Mesothelial cell of epicardium (in vitro differentiated cells): ENCODE measurements around the gene CCDC14. TPM values are rescaled to one million over a fixed set of nuclear protein-coding genes. Genes with fewer than 3 reads are reported as not detected.

Experiments
- DNase-seq, 2 experiments: peaks; one replicate each; pipeline ENCODE4 v3.0.0; 2021; ENCODE audit warnings: low spot score in 2 of 2; ENCODE audit not compliant: unreplicated experiment in 2 of 2
- H3K27ac Mint-ChIP-seq: 2 replicates; pipeline ENCODE4 v1.8.0; 2021; ENCODE audit warnings: mixed read lengths
- H3K27me3 Mint-ChIP-seq: 2 replicates; pipeline ENCODE4 v1.8.0; 2021; ENCODE audit warnings: low read depth, mixed read lengths
- H3K36me3 Mint-ChIP-seq: 2 replicates; pipeline ENCODE4 v1.8.0; 2021; ENCODE audit warnings: mixed read lengths
- H3K4me1 Mint-ChIP-seq: 2 replicates; pipeline ENCODE4 v1.8.0; 2021; ENCODE audit warnings: mixed read lengths
- H3K4me3 Mint-ChIP-seq: 2 replicates; pipeline ENCODE4 v1.8.0; 2021; ENCODE audit warnings: mild to moderate bottlenecking, moderate library complexity, mixed read lengths
- H3K9me3 Mint-ChIP-seq: 2 replicates; pipeline ENCODE4 v1.8.0; 2021; ENCODE audit warnings: mixed read lengths
- CTCF ChIP-seq: fragments of 200-600 bp; sonication (generic); IDR thresholded peaks from one replicate; pipeline ENCODE4 v1.5.0; 2021; ENCODE audit warnings: antibody characterized with exemption; ENCODE audit not compliant: unreplicated experiment
- total RNA-seq: library from RNA; stranded (reverse); gene quantifications from 3 replicates; pipeline ENCODE4 v1.2.1, GENCODE V29; 2021

CCDC14 gene
- total RNA-seq, 1 donor from 2014 or later, result 123 TPM

- H3K27ac Mint-ChIP-seq, result no peak overlapping the region
- H3K4me1 Mint-ChIP-seq, result no peaks in the 10 kb centered on the region
- DNase-seq, result no peak
- H3K4me3 Mint-ChIP-seq, result no peak overlapping the region
- H3K9me3 Mint-ChIP-seq, result peaks cover 5% of the 10 kb centered on the region
- H3K27me3 Mint-ChIP-seq, result peaks cover 11% of the 10 kb centered on the region
- no peak for TF ChIP-seq CTCF
- H3K36me3 Mint-ChIP-seq, result no peaks in the 10 kb centered on the region
Observed at GRCh38 chr3:123876858-123877257, 84.2 kb downstream of the CCDC14 start.

DNA sequence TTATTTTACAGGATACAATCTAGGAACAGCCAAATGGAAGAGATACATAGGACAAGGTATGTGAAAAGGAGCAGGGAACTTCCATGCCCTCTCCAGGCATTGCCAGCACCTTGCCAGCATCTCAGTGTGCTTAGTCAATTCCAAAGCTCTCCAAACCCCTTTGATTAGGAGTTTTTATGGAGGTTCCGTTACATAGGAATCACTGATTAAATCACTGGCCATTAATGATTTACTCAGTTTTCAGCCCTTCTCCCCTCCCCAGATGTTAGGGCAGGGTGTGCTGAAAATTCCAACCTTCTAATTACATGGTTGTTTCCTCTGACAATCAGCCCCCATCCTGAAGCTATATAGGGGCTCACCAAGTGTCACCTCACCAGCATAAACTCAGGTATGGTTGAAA, 88.4 kb downstream of the CCDC14 start:
- no peak for DNase-seq
- Mint-ChIP-seq H3K4me1 (no peaks in the 10 kb centered on the region), H3K36me3 (no peaks in the 10 kb centered on the region), H3K9me3 (peaks cover 5% of the 10 kb centered on the region), H3K27me3 (no peaks in the 10 kb centered on the region), H3K4me3 (no peak overlapping the region), H3K27ac (no peak overlapping the region)
- TF ChIP-seq CTCF, result no peak

DNA sequence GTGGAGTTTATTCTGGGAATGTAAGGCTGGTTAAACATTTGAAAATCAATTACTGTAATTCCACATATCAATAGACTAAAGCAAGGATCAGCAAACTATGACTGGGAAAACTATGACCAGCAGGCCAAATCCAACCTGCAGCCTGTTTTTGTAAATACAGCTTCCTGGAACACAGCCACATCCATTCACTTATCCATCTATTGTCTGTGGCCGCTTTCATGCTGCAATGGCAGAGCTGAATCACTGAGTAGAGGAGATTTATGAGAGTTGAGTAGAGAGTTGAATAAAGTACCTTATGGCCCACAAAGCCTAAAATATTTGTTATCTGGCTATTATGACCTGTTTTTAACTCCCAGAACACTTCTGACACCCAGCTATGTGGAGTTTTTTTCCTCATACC, 89.1 kb downstream of the CCDC14 start:
- no peaks in the 10 kb centered on the region for H3K27me3 Mint-ChIP-seq
- no peak for TF ChIP-seq CTCF
- H3K4me3 Mint-ChIP-seq, result no peak overlapping the region
- H3K9me3 Mint-ChIP-seq, result peaks cover 5% of the 10 kb centered on the region
- H3K27ac Mint-ChIP-seq, result no peak overlapping the region
- no peaks in the 10 kb centered on the region for H3K4me1 Mint-ChIP-seq
- no peaks in the 10 kb centered on the region for H3K36me3 Mint-ChIP-seq
- no peak for DNase-seq

GRCh38 chr3:123870033-123870432, 91.0 kb downstream of the CCDC14 start:
- no peaks in the 10 kb centered on the region for H3K36me3 Mint-ChIP-seq
- H3K4me3 Mint-ChIP-seq, result no peak overlapping the region
- no peak for DNase-seq
- H3K9me3 Mint-ChIP-seq, result peaks cover 5% of the 10 kb centered on the region
- TF ChIP-seq CTCF, result no peak
- H3K27ac Mint-ChIP-seq, result no peak overlapping the region
- H3K4me1 Mint-ChIP-seq, result no peaks in the 10 kb centered on the region
- no peaks in the 10 kb centered on the region for H3K27me3 Mint-ChIP-seq

- Mint-ChIP-seq H3K4me3 (no peak overlapping the region), H3K36me3 (no peaks in the 10 kb centered on the region), H3K27me3 (no peaks in the 10 kb centered on the region), H3K27ac (no peak overlapping the region), H3K4me1 (no peaks in the 10 kb centered on the region), H3K9me3 (peaks cover 4% of the 10 kb centered on the region)
- no peak for DNase-seq
- no peak for TF ChIP-seq CTCF
Observed at GRCh38 chr3:123869165-123869564, 91.9 kb downstream of the CCDC14 start.

DNA sequence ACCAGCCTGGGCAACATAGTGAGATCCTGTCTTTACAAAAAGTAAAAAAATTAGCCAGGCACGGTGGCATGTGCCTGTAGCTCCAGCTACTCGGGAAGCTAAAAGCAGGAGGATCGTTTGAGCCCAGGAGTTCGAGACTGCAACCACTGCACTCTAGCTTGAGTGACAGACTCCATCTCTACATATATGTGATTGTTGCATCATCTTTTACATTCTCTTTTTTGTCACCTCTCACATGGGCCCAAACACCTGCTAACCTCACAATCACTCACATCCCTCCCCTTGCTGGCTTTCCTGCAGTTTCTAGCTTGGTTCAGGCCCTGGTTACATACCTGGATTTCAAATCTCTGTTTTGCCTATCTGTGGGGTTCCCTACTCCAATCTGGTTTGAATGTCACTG, 96.3 kb downstream of the CCDC14 start:
- H3K9me3 Mint-ChIP-seq, result peaks cover 7% of the 10 kb centered on the region
- no peak for DNase-seq
- no peak overlapping the region for H3K27ac Mint-ChIP-seq
- H3K27me3 Mint-ChIP-seq, result no peaks in the 10 kb centered on the region
- H3K36me3 Mint-ChIP-seq, result no peaks in the 10 kb centered on the region
- peaks cover 2% of the 10 kb centered on the region for H3K4me1 Mint-ChIP-seq
- no peak overlapping the region for H3K4me3 Mint-ChIP-seq
- no peak for TF ChIP-seq CTCF
